Upper lobe of left lung (tissue), 6 donors: Measurements from ENCODE around the gene PCBD2. TPM values are rescaled to one million over a fixed set of nuclear protein-coding genes. Genes with fewer than 3 reads are reported as not detected.
"Not testable (repeated sequence)": the region's sequence is repeated elsewhere in the genome, so short reads cannot be mapped to it uniquely, and the experiment has no call there.

Source experiments
- ATAC-seq, 2 donors: fragments of 200-7000 bp; cut with Tn5 transposase; one replicate each; pipeline ENCODE4 v1.9.1; 2022; ENCODE audit warnings: mild to moderate bottlenecking in 2 of 2, moderate library complexity in 2 of 2; ENCODE audit not compliant: low FRiP score in 2 of 2
- DNase-seq, 2 donors: peaks; one replicate each; pipeline ENCODE4 v3.0.0-alpha.2; 2019 to 2020
- H3K27ac ChIP-seq, 4 donors: fragments of 200-600 bp; sonication (generic); one replicate each; pipeline ENCODE4 v1.5.1; 2016 to 2019
- H3K27me3 ChIP-seq, 4 donors: fragments of 200-600 bp; sonication (generic); one replicate each; pipeline ENCODE4 v1.5.1; 2017 to 2019
- H3K36me3 ChIP-seq, 4 donors: fragments of 200-600 bp; sonication (generic); one replicate each; pipeline ENCODE4 v1.5.1; 2016 to 2019
- H3K4me1 ChIP-seq, 4 donors: fragments of 200-600 bp; sonication (generic); one replicate each; pipeline ENCODE4 v1.5.1; 2018 to 2019
- H3K4me3 ChIP-seq, 4 donors: fragments of 200-600 bp; sonication (generic); one replicate each; pipeline ENCODE4 v1.5.1; 2017 to 2019; ENCODE audit warnings: mild to moderate bottlenecking in 2 of 4, moderate library complexity in 1 of 4
- H3K9me3 ChIP-seq, 4 donors: fragments of 200-600 bp; sonication (generic); one replicate each; pipeline ENCODE4 v1.5.1; 2018 to 2019
- EP300 ChIP-seq, 4 donors: sonication (generic); formaldehyde crosslinking; IDR thresholded peaks; one replicate each; pipeline ENCODE4 v1.5.1; 2017; ENCODE audit warnings: antibody characterized with exemption in 4 of 4, control low read depth in 2 of 4
- POLR2A ChIP-seq, 4 donors: fragments of 450-650 bp; IDR thresholded peaks; one replicate each; pipeline ENCODE4 v1.5.1; 2016 to 2017; ENCODE audit warnings: antibody characterized with exemption in 4 of 4, mild to moderate bottlenecking in 2 of 4
- POLR2AphosphoS5 ChIP-seq, 2 donors: sonication (generic); formaldehyde crosslinking; IDR thresholded peaks; one replicate each; pipeline ENCODE4 v1.5.1; 2017; ENCODE audit warnings: antibody characterized with exemption in 2 of 2
- WGBS, 2 donors: methylation state at CpG; one replicate each; pipeline ENCODE4 v1.1.5; 2017 to 2018; 5-methylcytosine and 5-hydroxymethylcytosine counted together
- total RNA-seq, 6 donors: library from RNA; depleted of rRNA in 4 of 6; stranded (reverse); fragments of >200 nt in 4 of 6; gene quantifications; one replicate each; pipeline versions ENCODE4 v1.1.0 to v1.2.1, GENCODE V29; 2016 to 2021
- TF ChIP-seq, protein P1 (sequence below), 6 experiments: fragments of 450-650 bp in 4 of 6; fragments of 200-600 bp in 2 of 6; sonication (generic) in 2 of 6; IDR thresholded peaks; one replicate each; pipeline ENCODE4 v1.5.1; 2016 to 2019; ENCODE audit warnings: antibody characterized with exemption in 6 of 6
- donor health status: DM: no; HTN: no; CAD: no; lungs with moderate emphysema.
- donor health status: DM: no; HTN: yes; CAD: no; lungs with severe emphysema.

PCBD2 gene
- 10 to 100 TPM in 2 of 6 donors, 1 to 10 TPM in 4; 8.4 to 14.4 (median 9.1) TPM for total RNA-seq

- peaks cover 0 to 19% (median 7%) of the 10 kb centered on the region in 4 donors for H3K36me3 ChIP-seq
- TF ChIP-seq EP300 (IDR thresholded peaks at IDR 0.05) (no peak), POLR2AphosphoS5 (IDR thresholded peaks at IDR 0.05) (peak; percentile 58 to 62), POLR2A (IDR thresholded peaks at IDR 0.05) (peak in 3 of 4 donors; percentile 17 to 77 (median 73))
- TF ChIP-seq, protein P1, sequence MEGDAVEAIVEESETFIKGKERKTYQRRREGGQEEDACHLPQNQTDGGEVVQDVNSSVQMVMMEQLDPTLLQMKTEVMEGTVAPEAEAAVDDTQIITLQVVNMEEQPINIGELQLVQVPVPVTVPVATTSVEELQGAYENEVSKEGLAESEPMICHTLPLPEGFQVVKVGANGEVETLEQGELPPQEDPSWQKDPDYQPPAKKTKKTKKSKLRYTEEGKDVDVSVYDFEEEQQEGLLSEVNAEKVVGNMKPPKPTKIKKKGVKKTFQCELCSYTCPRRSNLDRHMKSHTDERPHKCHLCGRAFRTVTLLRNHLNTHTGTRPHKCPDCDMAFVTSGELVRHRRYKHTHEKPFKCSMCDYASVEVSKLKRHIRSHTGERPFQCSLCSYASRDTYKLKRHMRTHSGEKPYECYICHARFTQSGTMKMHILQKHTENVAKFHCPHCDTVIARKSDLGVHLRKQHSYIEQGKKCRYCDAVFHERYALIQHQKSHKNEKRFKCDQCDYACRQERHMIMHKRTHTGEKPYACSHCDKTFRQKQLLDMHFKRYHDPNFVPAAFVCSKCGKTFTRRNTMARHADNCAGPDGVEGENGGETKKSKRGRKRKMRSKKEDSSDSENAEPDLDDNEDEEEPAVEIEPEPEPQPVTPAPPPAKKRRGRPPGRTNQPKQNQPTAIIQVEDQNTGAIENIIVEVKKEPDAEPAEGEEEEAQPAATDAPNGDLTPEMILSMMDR (IDR thresholded peaks at IDR 0.05), result peak; percentile 93 to 99 (median 98)
- DNase-seq, result peak; percentile 94 to 99
- no peaks in the 10 kb centered on the region for H3K9me3 ChIP-seq
- 0% methylated on average over 19 of the region's 84 CpGs; no CpG with 5 or more reads in 1 of the 2 donors for WGBS, 2 donors
- H3K27ac ChIP-seq, result peak within 1 kb of the TSS; percentile 92 to 100 (median 99)
- H3K27me3 ChIP-seq, result no peaks in the 10 kb centered on the region
- peak within 1 kb of the TSS; percentile 59 to 95 (median 94) for H3K4me3 ChIP-seq
- peak; percentile 96 to 98 for ATAC-seq
- peaks cover 0 to 7% (median 2%) of the 10 kb centered on the region in 4 donors for H3K4me1 ChIP-seq
Observed at GRCh38 chr5:134904610-134905245, at the start of gene PCBD2. PCBD2 (plus strand) TSS chr5:134905131; CDS start chr5:134905140, 9 bp downstream.

DNA sequence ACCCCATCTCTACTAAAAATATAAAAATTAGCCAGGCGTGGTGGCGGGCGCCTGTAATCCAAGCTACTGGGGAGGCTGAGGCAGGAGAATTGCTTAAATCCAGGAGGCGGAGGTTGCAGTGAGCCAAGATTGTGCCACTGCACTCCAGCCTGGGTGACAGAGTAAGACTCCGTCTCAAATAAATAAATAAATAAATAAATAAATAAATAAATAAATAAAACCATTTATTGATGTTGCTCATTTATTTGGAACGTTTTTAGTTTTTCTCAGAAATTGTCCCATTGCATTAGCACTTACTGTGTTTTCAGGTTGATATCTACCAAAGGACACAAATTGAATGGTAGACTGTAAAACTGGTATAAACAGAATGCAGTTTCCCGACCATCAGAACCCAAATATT lies 48.5 kb upstream of the PCBD2 start:
- not testable (repeated sequence) for H3K9me3 ChIP-seq
- H3K36me3 ChIP-seq, result peaks cover 16 to 87% (median 43%) of the 10 kb centered on the region in 4 donors
- 94 to 95% methylated on average over 7 of the region's 7 CpGs for WGBS, 2 donors

GRCh38 chr5:134857401-134857800 lies 47.5 kb upstream of the PCBD2 start:
- H3K4me3 ChIP-seq, result no peak overlapping the region
- no peaks in the 10 kb centered on the region for H3K9me3 ChIP-seq
- peaks cover 0 to 6% (median 2%) of the 10 kb centered on the region in 4 donors for H3K4me1 ChIP-seq
- H3K27ac ChIP-seq, result no peak overlapping the region
- DNase-seq (no peak), ATAC-seq (no peak)
- H3K27me3 ChIP-seq, result no peaks in the 10 kb centered on the region
- TF ChIP-seq, protein P1 (IDR thresholded peaks at IDR 0.05), result no peak
- TF ChIP-seq EP300 (IDR thresholded peaks at IDR 0.05), result no peak
- TF ChIP-seq POLR2AphosphoS5 (IDR thresholded peaks at IDR 0.05), result no peak
- no peak for TF ChIP-seq POLR2A (IDR thresholded peaks at IDR 0.05)
- WGBS, 2 donors, result 61 to 62% methylated on average over 3 of the region's 3 CpGs
- peaks cover 16 to 80% (median 43%) of the 10 kb centered on the region in 4 donors for H3K36me3 ChIP-seq

More for the DNA sequence above, 48.5 kb upstream of the PCBD2 start:
- ATAC-seq, H3K4me3 ChIP-seq, DNase-seq, H3K4me1 ChIP-seq, H3K27ac ChIP-seq, H3K27me3 ChIP-seq: not testable (repeated sequence)

DNA sequence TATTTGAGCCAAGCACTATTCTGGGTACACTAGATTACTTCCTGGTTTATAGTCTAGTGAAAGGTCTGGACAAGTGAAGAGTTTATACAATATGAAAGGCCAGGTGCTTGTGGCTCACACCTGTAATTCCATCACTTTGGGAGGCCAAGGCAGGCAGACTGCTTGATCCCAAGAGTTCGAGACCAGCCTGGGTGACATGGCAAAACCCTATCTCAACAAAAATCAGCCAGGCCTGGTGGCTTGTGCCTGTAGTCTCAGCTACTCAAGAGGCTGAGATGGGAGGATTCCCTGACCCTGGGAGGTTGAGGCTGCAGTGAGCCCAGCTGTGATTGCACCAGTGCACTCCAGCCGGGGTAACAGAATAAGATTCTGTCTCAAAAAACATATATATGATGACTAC lies 40.2 kb upstream of the PCBD2 start:
- no peak for ATAC-seq
- H3K27ac ChIP-seq, result no peak overlapping the region
- TF ChIP-seq POLR2A (IDR thresholded peaks at IDR 0.05) (no peak), POLR2AphosphoS5 (IDR thresholded peaks at IDR 0.05) (no peak), EP300 (IDR thresholded peaks at IDR 0.05) (no peak)
- TF ChIP-seq, protein P1 (IDR thresholded peaks at IDR 0.05), result no peak
- H3K36me3 ChIP-seq, result peaks cover 0 to 19% (median 15%) of the 10 kb centered on the region in 4 donors
- DNase-seq, result no peak
- H3K4me3 ChIP-seq, result no peak overlapping the region
- no peaks in the 10 kb centered on the region for H3K9me3 ChIP-seq
- no peaks in the 10 kb centered on the region for H3K27me3 ChIP-seq
- no peaks in the 10 kb centered on the region for H3K4me1 ChIP-seq
- 86 to 93% methylated on average over 2 of the region's 2 CpGs for WGBS, 2 donors

DNA sequence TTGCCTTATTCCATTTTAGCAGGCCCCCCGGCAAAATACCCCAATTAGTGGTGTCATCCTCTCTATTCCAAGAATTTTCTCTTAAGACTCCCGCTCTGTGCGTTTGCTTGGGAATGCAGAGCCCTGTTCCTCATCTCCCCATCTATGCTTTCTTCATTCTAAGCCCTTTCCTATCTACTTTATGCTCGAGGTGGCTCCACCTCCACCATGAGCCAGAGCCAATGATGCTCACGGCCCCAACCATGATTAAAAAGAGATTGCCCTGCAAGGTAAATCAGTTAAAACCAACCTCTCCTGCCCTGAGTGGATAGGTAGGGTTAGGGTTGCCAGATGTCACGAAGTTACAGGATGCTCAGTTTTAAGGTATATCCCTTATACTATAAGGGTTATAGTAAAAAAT lies 31.4 kb upstream of the PCBD2 start:
- Histone ChIP-seq H3K4me1 (peaks cover 9 to 27% (median 24%) of the 10 kb centered on the region in 4 donors), H3K9me3 (no peaks in the 10 kb centered on the region), H3K4me3 (peak overlapping the region in 3 of 4 donors; percentile 86 to 93 (median 87)), H3K27ac (peak overlapping the region; percentile 93 to 97 (median 96)), H3K36me3 (no peaks in the 10 kb centered on the region), H3K27me3 (no peaks in the 10 kb centered on the region)
- no peak for DNase-seq
- TF ChIP-seq POLR2AphosphoS5 (IDR thresholded peaks at IDR 0.05), result no peak
- no peak for TF ChIP-seq POLR2A (IDR thresholded peaks at IDR 0.05)
- WGBS, 2 donors, result 88 to 93% methylated on average over 6 of the region's 6 CpGs
- ATAC-seq, result no peak
